Fibroblast of skin of right quadriceps (primary cell): Measurements from ENCODE around the gene DAB2.

Source experiments
- DNase-seq: peaks from one replicate; pipeline ENCODE4 v3.0.0-alpha.2; 2013

The DAB2 gene

GRCh38 chr5:39424736-39425637 lies at the start of gene DAB2:
DAB2 (minus strand) TSS chr5:39424980; CDS start chr5:39394320, 30,660 bp downstream.
- DNase-seq = peak; percentile 98

GRCh38 chr5:39473156-39473775 lies 48.5 kb upstream of the DAB2 start:
- DNase-seq = peak; percentile 91

GRCh38 chr5:39471836-39472508 lies 47.2 kb upstream of the DAB2 start:
- DNase-seq = no peak

- no peak for DNase-seq
These were observed 46.0 kb upstream of the DAB2 start for GRCh38 chr5:39470811-39471210.

GRCh38 chr5:39469777-39470415 lies 45.1 kb upstream of the DAB2 start:
- DNase-seq = no peak

- DNase-seq = no peak
These were observed 44.4 kb upstream of the DAB2 start for GRCh38 chr5:39469176-39469575.

GRCh38 chr5:39466846-39467245 lies 42.1 kb upstream of the DAB2 start:
- no peak for DNase-seq

GRCh38 chr5:39465843-39466242 lies 41.1 kb upstream of the DAB2 start:
- DNase-seq = no peak

GRCh38 chr5:39465097-39465496 lies 40.3 kb upstream of the DAB2 start:
- DNase-seq = no peak

- peak; percentile 75 for DNase-seq
These were observed 39.3 kb upstream of the DAB2 start for GRCh38 chr5:39464088-39464487.

- DNase-seq = no peak
These were observed 37.4 kb upstream of the DAB2 start for GRCh38 chr5:39462211-39462610.

GRCh38 chr5:39461007-39461682 lies 36.4 kb upstream of the DAB2 start:
- DNase-seq = no peak

GRCh38 chr5:39459907-39460306 lies 35.1 kb upstream of the DAB2 start:
- no peak for DNase-seq

GRCh38 chr5:39459071-39459470 lies 34.3 kb upstream of the DAB2 start:
- peak; percentile 92 for DNase-seq

GRCh38 chr5:39455645-39456044 lies 30.9 kb upstream of the DAB2 start:
- no peak for DNase-seq

- DNase-seq = peak; percentile 13
These were observed 28.8 kb upstream of the DAB2 start for GRCh38 chr5:39453606-39454005.

GRCh38 chr5:39452846-39453245 lies 28.1 kb upstream of the DAB2 start:
- peak; percentile 86 for DNase-seq

GRCh38 chr5:39451276-39451941 lies 26.6 kb upstream of the DAB2 start:
- DNase-seq = no peak

- no peak for DNase-seq
These were observed 25.7 kb upstream of the DAB2 start for GRCh38 chr5:39450487-39450886.

GRCh38 chr5:39449591-39449990 lies 24.8 kb upstream of the DAB2 start:
- no peak for DNase-seq

GRCh38 chr5:39448506-39449128 lies 23.8 kb upstream of the DAB2 start:
- DNase-seq = no peak

- DNase-seq = no peak
These were observed 23.2 kb upstream of the DAB2 start for GRCh38 chr5:39447968-39448367.
